Measurements from ENCODE around the gene ATF3. TPM values are rescaled to one million over a fixed set of nuclear protein-coding genes. Genes with fewer than 3 reads are reported as not detected.

The ATF3 gene
- total and polyA plus RNA-seq, 2 of the 4 experiments (the other 2 are of a cell fraction), result 9.9 to 12.3 TPM

- H4K5ac ChIP-seq (ENCODE audit: low read depth, low read length), result no peak overlapping the region
- no peak overlapping the region for H3K4ac ChIP-seq (ENCODE audit: low read depth, low read length)
- H2BK120ac ChIP-seq (ENCODE audit: low read depth, low read length), result no peak overlapping the region
- no peak overlapping the region for H3K56ac ChIP-seq (ENCODE audit: extremely low read depth, insufficient read depth, low read length)
- no peak overlapping the region for H3K4me2 ChIP-seq (ENCODE audit: low read depth, low read length)
- no peak overlapping the region for H2BK5ac ChIP-seq (ENCODE audit: low read depth, low read length, poor library complexity, severe bottlenecking)
- no peaks in the 10 kb centered on the region for H3K79me1 ChIP-seq (ENCODE audit: low read depth in 1 of 2, low read length in 2 of 2)
- H4K91ac ChIP-seq (ENCODE audit: insufficient read depth, low read depth, low read length), result no peak overlapping the region
- H3K18ac ChIP-seq (ENCODE audit: low read depth, low read length), result no peak overlapping the region
- DNase-seq (no peak), ATAC-seq (ENCODE audit: low read depth) (no peak)
- POLR2A ChIA-PET (ENCODE audit: unreplicated experiment), result no interaction called here
- no peaks in the 10 kb centered on the region for H3K36me3 ChIP-seq (ENCODE audit: control insufficient read depth, insufficient read depth, low read length)
- H3K27ac ChIP-seq (ENCODE audit: insufficient read depth, low read length), result no peak overlapping the region
- H3K14ac ChIP-seq (replicated peaks; ENCODE audit: low read depth, low read length), result no peak overlapping the region
- H3K27me3 ChIP-seq (ENCODE audit: control insufficient read depth, insufficient read depth, low read length), result peaks cover 47% of the 10 kb centered on the region
- no peaks in the 10 kb centered on the region for H4K20me1 ChIP-seq (ENCODE audit: insufficient read depth, low read length)
- no peak overlapping the region for H3K4me3 ChIP-seq (ENCODE audit: insufficient read depth, low read depth, low read length)
- TF ChIP-seq MXI1 (IDR thresholded peaks at IDR 0.05; ENCODE audit: borderline replicate concordance, low read depth, low read length), result no peak
- TF ChIP-seq RAD21 (IDR thresholded peaks at IDR 0.05; ENCODE audit: low read length), result no peak
- TF ChIP-seq CTCF (conservative IDR thresholded peaks at IDR 0.05; ENCODE audit: low read depth, low read length), result no peak
- TF ChIP-seq RFX5 (IDR thresholded peaks at IDR 0.05; ENCODE audit: low read depth, low read length), result no peak
- TF ChIP-seq BHLHE40 (IDR thresholded peaks at IDR 0.05; ENCODE audit: low read depth, low read length), result no peak
- no peak for TF ChIP-seq MAFK (IDR thresholded peaks at IDR 0.05; ENCODE audit: low read depth, low read length)
- TF ChIP-seq NFE2L2 (IDR thresholded peaks at IDR 0.05; ENCODE audit: low read depth, low read length), result no peak
- no peak for TF ChIP-seq RCOR1 (IDR thresholded peaks at IDR 0.05; ENCODE audit: insufficient replicate concordance, low read length)
- no peak for TF ChIP-seq CHD1 (IDR thresholded peaks at IDR 0.05; ENCODE audit: low read depth, low read length)
- no peak for TF ChIP-seq MAZ (IDR thresholded peaks at IDR 0.05; ENCODE audit: borderline replicate concordance, low read depth, low read length)
- no peak for TF ChIP-seq FOS (IDR thresholded peaks at IDR 0.05; ENCODE audit: low read depth, low read length)
- no peak for TF ChIP-seq ELK1 (IDR thresholded peaks at IDR 0.05; ENCODE audit: borderline replicate concordance, low read depth, low read length)
- no peak for TF ChIP-seq USF2 (IDR thresholded peaks at IDR 0.05; ENCODE audit: low read depth, low read length)
- CTCF ChIA-PET, result no interaction called here
- H4K8ac ChIP-seq (ENCODE audit: low read depth in 2 of 2, low read length in 2 of 2), result no peak overlapping the region
- H2AK9ac ChIP-seq (replicated peaks; ENCODE audit: low read depth, low read length, poor library complexity), result no peak overlapping the region
- no CpG with 5 or more reads among the region's 2 CpGs for WGBS, 2 experiments (ENCODE audit: extremely low coverage in 2 of 2, insufficient read length in 1 of 2)
- H2BK15ac ChIP-seq (ENCODE audit: low read depth, low read length), result no peak overlapping the region
- H3K4me1 ChIP-seq (ENCODE audit: control insufficient read depth, insufficient read depth, low read length), result peaks cover 4% of the 10 kb centered on the region; the same call in 1 of the 2 replicates
- H3K9ac ChIP-seq (ENCODE audit: low read depth, low read length), result no peak overlapping the region
- no TSS peak for BruUV-seq (replicated peaks)
- dilution Hi-C loops (cut with HindIII; ENCODE audit: low sequenced_read_pairs, unreplicated experiment), result no loop called here
- H2AK5ac ChIP-seq (ENCODE audit: low read depth, low read length), result no peak overlapping the region
- in situ Hi-C loops (cut with MboI; ENCODE audit: low sequenced_read_pairs), result no loop called here
- no peaks in the 10 kb centered on the region; the same call in 1 of the 2 replicates for H3K9me3 ChIP-seq (ENCODE audit: control insufficient read depth, insufficient read depth, low read length)
- intact Hi-C loops (cut with micrococcal nuclease), result no loop called here
- no peak overlapping the region for H2BK20ac ChIP-seq (ENCODE audit: low read depth, low read length)
- no peak overlapping the region for H2AFZ ChIP-seq (replicated peaks; ENCODE audit: low read length, poor library complexity)
- no peaks in the 10 kb centered on the region for H3K9me1 ChIP-seq (ENCODE audit: insufficient read depth, low read length)
- no peak overlapping the region for H3K23ac ChIP-seq (ENCODE audit: low read depth, low read length)
Measured at GRCh38 chr1:212601524-212601923, 7.0 kb upstream of the ATF3 start.
